SK-N-SH (cell line): ENCODE results near the gene TM7SF2.

Experiments
- CHD2 ChIP-seq: fragments of 150-350 bp; IDR thresholded peaks from 2 replicates; pipeline ENCODE4 v1.6.1; 2018; ENCODE audit warnings: low read length; ENCODE audit not compliant: partially characterized antibody
- CTCF ChIP-seq: fragments of 200-600 bp; sonication (generic); IDR thresholded peaks from 2 replicates; pipeline ENCODE4 v1.6.1; 2017; ENCODE audit warnings: antibody characterized with exemption, mild to moderate bottlenecking, moderate library complexity
- ELF1 ChIP-seq: IDR thresholded peaks from 2 replicates; pipeline ENCODE4 v1.4.0; 2012
- EP300 ChIP-seq, 2 experiments: IDR thresholded peaks; 2 replicates each; pipeline versions ENCODE4 v1.4.0 to v1.6.1; 2012; ENCODE audit warnings: borderline replicate concordance in 1 of 2, low read depth in 1 of 2, low read length in 1 of 2
- EZH2phosphoT487 ChIP-seq: fragments of 200-600 bp; sonication (generic); IDR thresholded peaks from 2 replicates; pipeline ENCODE4 v1.6.1; 2017; ENCODE audit warnings: low read depth, mixed run types, mild to moderate bottlenecking, antibody characterized with exemption, moderate library complexity, borderline replicate concordance
- FOXM1 ChIP-seq: IDR thresholded peaks from 2 replicates; pipeline ENCODE4 v1.4.0; 2012; ENCODE audit warnings: low read depth, mild to moderate bottlenecking
- NRF1 ChIP-seq: IDR thresholded peaks from 2 replicates; pipeline ENCODE4 v1.6.1; 2012; ENCODE audit warnings: low read depth, mild to moderate bottlenecking, low read length

- TF ChIP-seq CTCF: no peak
- no peak for TF ChIP-seq NRF1
- no peak for TF ChIP-seq ELF1
- no peak for TF ChIP-seq EP300 (IDR thresholded peaks at IDR 0.05; ENCODE audit: borderline replicate concordance in 1 of 2, low read depth in 1 of 2, low read length in 1 of 2)
- TF ChIP-seq EZH2phosphoT487: no peak
- TF ChIP-seq CHD2: no peak
- no peak for TF ChIP-seq FOXM1
Observed at GRCh38 chr11:65107751-65108468, 3.8 kb upstream of the TM7SF2 start.
